H1 (cell line): ENCODE results near the gene GAS6. TPM values are rescaled to one million over a fixed set of nuclear protein-coding genes. Genes with fewer than 3 reads are reported as not detected.

Experiments
- EGR1 ChIP-seq: IDR thresholded peaks from 2 replicates; pipeline ENCODE4 v1.6.1; 2011; ENCODE audit warnings: low read depth, low read length, borderline replicate concordance
- FOSL1 ChIP-seq: IDR thresholded peaks from 2 replicates; pipeline ENCODE4 v1.6.1; 2011; ENCODE audit warnings: mild to moderate bottlenecking, low read depth, low read length, moderate library complexity; ENCODE audit not compliant: insufficient read depth
- SP4 ChIP-seq: IDR thresholded peaks from 2 replicates; pipeline ENCODE4 v1.6.1; 2012; ENCODE audit warnings: low read length, inconsistent platforms
- polyA plus RNA-seq, 7 experiments: library from polyadenylated mRNA; depleted of rRNA in 3 of 7; stranded (reverse) in 5 of 7; unstranded in 2 of 7; fragments of >200 nt in 5 of 7; fragments of 200-250 nt in 2 of 7; gene quantifications; 1 replicate in 5 of 7; 2 replicates in 1 of 7; 4 replicates in 1 of 7; pipeline versions ENCODE4 v1.2.1 to v1.2.3, GENCODE V29; 2011 to 2013; ENCODE audit warnings: missing spikeins in 2 of 7, mixed read lengths in 2 of 7
- total RNA-seq: library from RNA; stranded (reverse); fragmentation: NEBNext Ultra II Directional; extraction: Animal tissue kit (Norgen Biotek cat#: 25700); gene quantifications from 2 replicates; pipeline ENCODE4 v1.2.1, GENCODE V29; 2021
- TF ChIP-seq, protein P1 (sequence below): IDR thresholded peaks from 2 replicates; pipeline ENCODE4 v1.6.1; 2011; ENCODE audit warnings: low read length, improper control_type of control experiment
- TF ChIP-seq, protein P2 (sequence below), 3 experiments: IDR thresholded peaks; 1 replicate in 2 of 3; 2 replicates in 1 of 3; pipeline versions ENCODE4 v1.5.1 to v1.6.1; 2011; ENCODE audit warnings: low read length in 3 of 3, mild to moderate bottlenecking in 3 of 3, inconsistent platforms in 2 of 3, low read depth in 1 of 3, moderate library complexity in 1 of 3; ENCODE audit not compliant: insufficient read depth in 1 of 3; ENCODE audit errors: control extremely low read depth in 1 of 3

Gene GAS6
- total and polyA plus RNA-seq, 2 of the 8 experiments (the other 6 are each of a cell fraction or from before 2014, with no cell fraction given), result 18.6 to 31.0 TPM

DNA sequence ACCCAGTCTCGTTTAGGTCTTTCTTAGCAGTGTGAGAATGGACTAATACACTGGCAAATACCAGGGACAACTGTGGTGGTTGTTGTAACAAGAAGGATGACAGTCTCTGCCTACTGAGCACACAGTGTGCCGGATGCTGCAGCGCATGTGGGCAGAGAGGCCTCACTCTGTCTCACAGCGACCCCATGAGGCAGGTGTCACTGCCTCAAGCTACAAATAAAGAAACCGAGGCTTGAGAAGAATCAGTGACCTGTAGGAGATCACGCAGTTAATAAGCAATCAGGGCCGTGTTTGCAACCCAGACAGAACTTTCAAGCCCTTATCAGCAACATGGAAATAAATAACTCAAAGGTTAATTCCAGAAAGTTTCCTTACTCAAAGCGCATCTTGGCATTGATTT lies 40.5 kb upstream of the GAS6 start (continued):
- TF ChIP-seq, protein P1, sequence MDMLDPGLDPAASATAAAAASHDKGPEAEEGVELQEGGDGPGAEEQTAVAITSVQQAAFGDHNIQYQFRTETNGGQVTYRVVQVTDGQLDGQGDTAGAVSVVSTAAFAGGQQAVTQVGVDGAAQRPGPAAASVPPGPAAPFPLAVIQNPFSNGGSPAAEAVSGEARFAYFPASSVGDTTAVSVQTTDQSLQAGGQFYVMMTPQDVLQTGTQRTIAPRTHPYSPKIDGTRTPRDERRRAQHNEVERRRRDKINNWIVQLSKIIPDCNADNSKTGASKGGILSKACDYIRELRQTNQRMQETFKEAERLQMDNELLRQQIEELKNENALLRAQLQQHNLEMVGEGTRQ, result no peak
- TF ChIP-seq SP4, result no peak
- TF ChIP-seq, protein P2, sequence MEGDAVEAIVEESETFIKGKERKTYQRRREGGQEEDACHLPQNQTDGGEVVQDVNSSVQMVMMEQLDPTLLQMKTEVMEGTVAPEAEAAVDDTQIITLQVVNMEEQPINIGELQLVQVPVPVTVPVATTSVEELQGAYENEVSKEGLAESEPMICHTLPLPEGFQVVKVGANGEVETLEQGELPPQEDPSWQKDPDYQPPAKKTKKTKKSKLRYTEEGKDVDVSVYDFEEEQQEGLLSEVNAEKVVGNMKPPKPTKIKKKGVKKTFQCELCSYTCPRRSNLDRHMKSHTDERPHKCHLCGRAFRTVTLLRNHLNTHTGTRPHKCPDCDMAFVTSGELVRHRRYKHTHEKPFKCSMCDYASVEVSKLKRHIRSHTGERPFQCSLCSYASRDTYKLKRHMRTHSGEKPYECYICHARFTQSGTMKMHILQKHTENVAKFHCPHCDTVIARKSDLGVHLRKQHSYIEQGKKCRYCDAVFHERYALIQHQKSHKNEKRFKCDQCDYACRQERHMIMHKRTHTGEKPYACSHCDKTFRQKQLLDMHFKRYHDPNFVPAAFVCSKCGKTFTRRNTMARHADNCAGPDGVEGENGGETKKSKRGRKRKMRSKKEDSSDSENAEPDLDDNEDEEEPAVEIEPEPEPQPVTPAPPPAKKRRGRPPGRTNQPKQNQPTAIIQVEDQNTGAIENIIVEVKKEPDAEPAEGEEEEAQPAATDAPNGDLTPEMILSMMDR (IDR thresholded peaks at IDR 0.05; ENCODE audit: control extremely low read depth in 1 of 3, insufficient read depth in 1 of 3, low read depth in 1 of 3, low read length in 3 of 3), result peak; percentile 88 to 90 (median 89)
- no peak for TF ChIP-seq EGR1
- TF ChIP-seq FOSL1, result no peak
